GM04503 (cell line): ENCODE results near the gene FUNDC1.

Experiments
- DNase-seq: peaks from one replicate; pipeline ENCODE4 v3.0.0-alpha.2; 2012; ENCODE audit warnings: low read depth

The FUNDC1 gene

DNA sequence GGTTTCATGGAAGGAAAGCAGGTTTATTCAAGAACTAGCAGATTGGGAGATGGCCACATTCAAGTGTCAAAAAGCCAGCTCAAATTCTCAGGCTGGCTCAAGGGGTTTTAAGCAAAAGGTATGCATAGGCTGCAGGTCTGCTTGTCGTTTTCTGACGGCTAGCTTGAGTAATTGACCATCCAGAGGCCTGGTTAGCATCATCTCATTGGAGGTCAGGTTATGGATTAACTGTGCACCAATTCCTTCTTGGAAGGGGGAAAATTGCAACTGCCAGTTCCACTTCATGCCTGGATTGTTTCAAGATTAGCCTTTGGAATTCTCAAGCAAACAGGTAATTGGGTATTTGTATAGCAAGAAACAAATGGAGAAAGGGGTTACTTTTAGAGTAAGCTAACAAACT is 62.1 kb downstream of the FUNDC1 start:
- no peak for DNase-seq

DNA sequence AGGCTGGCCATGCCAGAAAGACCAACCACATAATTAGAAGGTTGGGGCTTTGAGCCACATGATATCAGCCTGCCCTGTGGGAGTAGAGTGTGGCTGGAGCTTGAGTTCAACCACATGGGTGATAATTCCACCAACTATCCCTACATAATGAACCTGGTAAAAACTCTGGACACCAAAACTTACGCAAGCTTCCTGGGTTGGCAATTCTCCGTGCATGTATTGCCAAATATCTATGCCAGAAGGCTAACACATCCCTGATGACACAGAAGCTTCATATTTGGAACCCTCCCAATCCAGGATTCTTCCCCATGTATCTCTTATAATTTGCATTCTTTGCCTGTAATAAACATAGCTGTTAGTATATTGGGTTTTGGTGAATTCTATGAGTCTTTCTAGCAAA is 68.2 kb downstream of the FUNDC1 start:
- peak; percentile 34 for DNase-seq
